Upper lobe of left lung (tissue), 6 donors: ENCODE data around the gene AMOTL1. TPM values are rescaled to one million over a fixed set of nuclear protein-coding genes. Genes with fewer than 3 reads are reported as not detected.

ENCODE experiments used
- ATAC-seq, 2 donors: fragments of 200-7000 bp; cut with Tn5 transposase; one replicate each; pipeline ENCODE4 v1.9.1; 2022; ENCODE audit warnings: mild to moderate bottlenecking in 2 of 2, moderate library complexity in 2 of 2; ENCODE audit not compliant: low FRiP score in 2 of 2
- DNase-seq, 2 donors: peaks; one replicate each; pipeline ENCODE4 v3.0.0-alpha.2; 2019 to 2020
- H3K27ac ChIP-seq, 4 donors: fragments of 200-600 bp; sonication (generic); one replicate each; pipeline ENCODE4 v1.5.1; 2016 to 2019
- H3K27me3 ChIP-seq, 4 donors: fragments of 200-600 bp; sonication (generic); one replicate each; pipeline ENCODE4 v1.5.1; 2017 to 2019
- H3K36me3 ChIP-seq, 4 donors: fragments of 200-600 bp; sonication (generic); one replicate each; pipeline ENCODE4 v1.5.1; 2016 to 2019
- H3K4me1 ChIP-seq, 4 donors: fragments of 200-600 bp; sonication (generic); one replicate each; pipeline ENCODE4 v1.5.1; 2018 to 2019
- H3K4me3 ChIP-seq, 4 donors: fragments of 200-600 bp; sonication (generic); one replicate each; pipeline ENCODE4 v1.5.1; 2017 to 2019; ENCODE audit warnings: mild to moderate bottlenecking in 2 of 4, moderate library complexity in 1 of 4
- H3K9me3 ChIP-seq, 4 donors: fragments of 200-600 bp; sonication (generic); one replicate each; pipeline ENCODE4 v1.5.1; 2018 to 2019
- EP300 ChIP-seq, 4 donors: sonication (generic); formaldehyde crosslinking; IDR thresholded peaks; one replicate each; pipeline ENCODE4 v1.5.1; 2017; ENCODE audit warnings: antibody characterized with exemption in 4 of 4, control low read depth in 2 of 4
- POLR2A ChIP-seq, 4 donors: fragments of 450-650 bp; IDR thresholded peaks; one replicate each; pipeline ENCODE4 v1.5.1; 2016 to 2017; ENCODE audit warnings: antibody characterized with exemption in 4 of 4, mild to moderate bottlenecking in 2 of 4
- POLR2AphosphoS5 ChIP-seq, 2 donors: sonication (generic); formaldehyde crosslinking; IDR thresholded peaks; one replicate each; pipeline ENCODE4 v1.5.1; 2017; ENCODE audit warnings: antibody characterized with exemption in 2 of 2
- WGBS, 2 donors: methylation state at CpG; one replicate each; pipeline ENCODE4 v1.1.5; 2017 to 2018; 5-methylcytosine and 5-hydroxymethylcytosine counted together
- total RNA-seq, 6 donors: library from RNA; depleted of rRNA in 4 of 6; stranded (reverse); fragments of >200 nt in 4 of 6; gene quantifications; one replicate each; pipeline versions ENCODE4 v1.1.0 to v1.2.1, GENCODE V29; 2016 to 2021
- TF ChIP-seq, protein P1 (sequence below), 6 experiments: fragments of 450-650 bp in 4 of 6; fragments of 200-600 bp in 2 of 6; sonication (generic) in 2 of 6; IDR thresholded peaks; one replicate each; pipeline ENCODE4 v1.5.1; 2016 to 2019; ENCODE audit warnings: antibody characterized with exemption in 6 of 6
- donor health status: DM: no; HTN: no; CAD: no; lungs with moderate emphysema.
- donor health status: DM: no; HTN: yes; CAD: no; lungs with severe emphysema.

Gene AMOTL1
- total RNA-seq, 6 donors from 2014 or later, result 30.4 to 54.7 (median 46.1) TPM

- ATAC-seq, result no peak
- no peak for TF ChIP-seq EP300 (IDR thresholded peaks at IDR 0.05)
- no peak for TF ChIP-seq POLR2AphosphoS5 (IDR thresholded peaks at IDR 0.05)
- TF ChIP-seq, protein P1, sequence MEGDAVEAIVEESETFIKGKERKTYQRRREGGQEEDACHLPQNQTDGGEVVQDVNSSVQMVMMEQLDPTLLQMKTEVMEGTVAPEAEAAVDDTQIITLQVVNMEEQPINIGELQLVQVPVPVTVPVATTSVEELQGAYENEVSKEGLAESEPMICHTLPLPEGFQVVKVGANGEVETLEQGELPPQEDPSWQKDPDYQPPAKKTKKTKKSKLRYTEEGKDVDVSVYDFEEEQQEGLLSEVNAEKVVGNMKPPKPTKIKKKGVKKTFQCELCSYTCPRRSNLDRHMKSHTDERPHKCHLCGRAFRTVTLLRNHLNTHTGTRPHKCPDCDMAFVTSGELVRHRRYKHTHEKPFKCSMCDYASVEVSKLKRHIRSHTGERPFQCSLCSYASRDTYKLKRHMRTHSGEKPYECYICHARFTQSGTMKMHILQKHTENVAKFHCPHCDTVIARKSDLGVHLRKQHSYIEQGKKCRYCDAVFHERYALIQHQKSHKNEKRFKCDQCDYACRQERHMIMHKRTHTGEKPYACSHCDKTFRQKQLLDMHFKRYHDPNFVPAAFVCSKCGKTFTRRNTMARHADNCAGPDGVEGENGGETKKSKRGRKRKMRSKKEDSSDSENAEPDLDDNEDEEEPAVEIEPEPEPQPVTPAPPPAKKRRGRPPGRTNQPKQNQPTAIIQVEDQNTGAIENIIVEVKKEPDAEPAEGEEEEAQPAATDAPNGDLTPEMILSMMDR (IDR thresholded peaks at IDR 0.05), result no peak
- TF ChIP-seq POLR2A (IDR thresholded peaks at IDR 0.05), result no peak
- WGBS, 2 donors, result 68 to 78% methylated on average over 2 of the region's 2 CpGs
Observed at GRCh38 chr11:94796190-94796580, 28.0 kb downstream of the AMOTL1 start.

DNA sequence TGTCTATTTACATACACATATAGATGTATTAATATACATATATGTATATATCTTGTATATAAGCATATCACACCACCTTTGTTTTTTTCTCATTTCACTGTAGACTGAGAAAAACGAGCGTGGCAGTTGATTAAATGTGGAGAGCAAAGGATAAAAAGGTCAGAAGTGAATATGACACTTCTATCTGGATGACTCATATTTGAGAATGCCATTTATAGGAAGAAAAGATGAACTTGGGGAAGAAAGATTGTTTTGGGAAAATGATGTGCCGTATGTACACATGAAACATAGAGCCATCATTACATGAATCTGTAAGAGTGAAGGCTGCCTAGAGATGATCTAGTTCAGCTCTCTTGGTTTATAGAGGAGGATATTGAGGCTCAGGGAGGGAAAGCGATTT lies 28.7 kb downstream of the AMOTL1 start:
- no peak for ATAC-seq
- no peak overlapping the region for H3K4me3 ChIP-seq

More at GRCh38 chr11:94796190-94796580, 28.0 kb downstream of the AMOTL1 start:
- DNase-seq, result no peak
- H3K4me3 ChIP-seq, result no peak overlapping the region
- peak overlapping the region in 1 of 4 donors; percentile 19 for H3K27ac ChIP-seq
- no peaks in the 10 kb centered on the region for H3K9me3 ChIP-seq
- H3K36me3 ChIP-seq, result peaks cover 7 to 20% (median 13%) of the 10 kb centered on the region in 4 donors
- no peaks in the 10 kb centered on the region for H3K27me3 ChIP-seq
- peaks cover 24 to 35% (median 29%) of the 10 kb centered on the region in 4 donors for H3K4me1 ChIP-seq

DNA sequence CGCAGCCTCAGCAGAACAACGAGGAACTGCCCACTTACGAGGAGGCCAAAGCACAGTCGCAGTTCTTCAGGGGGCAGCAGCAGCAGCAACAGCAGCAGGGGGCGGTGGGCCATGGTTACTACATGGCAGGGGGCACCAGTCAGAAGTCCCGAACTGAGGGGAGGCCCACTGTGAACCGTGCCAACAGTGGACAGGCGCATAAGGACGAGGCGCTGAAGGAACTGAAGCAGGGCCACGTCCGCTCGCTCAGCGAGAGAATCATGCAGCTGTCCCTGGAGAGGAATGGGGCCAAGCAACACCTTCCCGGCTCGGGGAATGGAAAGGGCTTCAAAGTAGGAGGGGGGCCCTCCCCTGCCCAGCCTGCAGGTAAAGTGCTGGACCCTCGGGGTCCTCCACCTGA lies 31.6 kb downstream of the AMOTL1 start:
- DNase-seq (peak in 1 of 2 donors; percentile 37), ATAC-seq (peak in 1 of 2 donors; percentile 8)
- WGBS, 2 donors, result 93% methylated on average over 16 to 17 of the region's 17 CpGs
- Histone ChIP-seq H3K36me3 (peaks cover 7 to 36% (median 17%) of the 10 kb centered on the region in 4 donors), H3K4me1 (peaks cover 4 to 11% (median 6%) of the 10 kb centered on the region in 4 donors), H3K9me3 (no peaks in the 10 kb centered on the region), H3K27ac (no peak overlapping the region), H3K4me3 (no peak overlapping the region), H3K27me3 (no peaks in the 10 kb centered on the region)
- TF ChIP-seq EP300 (IDR thresholded peaks at IDR 0.05), result no peak
- TF ChIP-seq POLR2AphosphoS5 (IDR thresholded peaks at IDR 0.05), result no peak
- TF ChIP-seq, protein P1 (IDR thresholded peaks at IDR 0.05), result no peak
- no peak for TF ChIP-seq POLR2A (IDR thresholded peaks at IDR 0.05)

More for the DNA sequence above, 28.7 kb downstream of the AMOTL1 start:
- TF ChIP-seq POLR2AphosphoS5 (IDR thresholded peaks at IDR 0.05) (no peak), POLR2A (IDR thresholded peaks at IDR 0.05) (no peak), EP300 (IDR thresholded peaks at IDR 0.05) (no peak)
- TF ChIP-seq, protein P1 (IDR thresholded peaks at IDR 0.05), result no peak
- peaks cover 24 to 31% (median 27%) of the 10 kb centered on the region in 4 donors for H3K4me1 ChIP-seq
- WGBS, 2 donors, result 83 to 84% methylated on average over 4 of the region's 4 CpGs
- no peaks in the 10 kb centered on the region for H3K27me3 ChIP-seq
- peaks cover 7 to 26% (median 16%) of the 10 kb centered on the region in 4 donors for H3K36me3 ChIP-seq
- no peak overlapping the region for H3K27ac ChIP-seq
- no peak for DNase-seq
- H3K9me3 ChIP-seq, result no peaks in the 10 kb centered on the region

DNA sequence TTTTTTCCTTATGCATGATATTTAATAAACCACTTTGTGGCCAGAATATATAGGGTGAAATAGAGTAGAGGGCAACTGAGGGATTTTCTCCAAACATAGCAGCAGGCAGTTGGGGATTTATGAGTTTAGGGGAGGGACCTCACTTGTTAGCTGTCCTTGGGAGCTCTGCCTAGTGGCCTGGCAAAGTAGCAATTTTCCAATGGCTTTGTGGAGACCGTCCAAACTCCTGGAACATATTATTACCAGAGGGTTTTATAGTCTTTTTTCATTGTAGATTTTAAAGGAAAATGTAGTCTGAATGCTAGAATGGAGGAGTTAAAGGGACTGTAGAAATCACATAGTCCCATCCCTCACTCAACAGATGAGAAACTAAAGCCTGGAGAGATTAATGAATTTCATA lies 32.3 kb downstream of the AMOTL1 start:
- TF ChIP-seq POLR2A (IDR thresholded peaks at IDR 0.05), result no peak
- TF ChIP-seq, protein P1 (IDR thresholded peaks at IDR 0.05), result no peak
- TF ChIP-seq EP300 (IDR thresholded peaks at IDR 0.05), result no peak
- TF ChIP-seq POLR2AphosphoS5 (IDR thresholded peaks at IDR 0.05), result no peak
- Histone ChIP-seq H3K27ac (no peak overlapping the region), H3K27me3 (no peaks in the 10 kb centered on the region), H3K36me3 (peaks cover 7 to 36% (median 17%) of the 10 kb centered on the region in 4 donors), H3K4me3 (no peak overlapping the region), H3K4me1 (peaks cover 0 to 8% (median 2%) of the 10 kb centered on the region in 4 donors), H3K9me3 (no peaks in the 10 kb centered on the region)
- WGBS, 2 donors, result 66 to 81% methylated on average over 1 of the region's 1 CpG
- DNase-seq, result no peak
- peak in 1 of 2 donors; percentile 37 for ATAC-seq
